Calu3 (cell line): Measurements from ENCODE around the gene GGTA1. TPM values are rescaled to one million over a fixed set of nuclear protein-coding genes. Genes with fewer than 3 reads are reported as not detected.
"Not testable (repeated sequence)": the region's sequence is repeated elsewhere in the genome, so short reads cannot be mapped to it uniquely, and the experiment has no call there.

Experiments
- BruUV-seq: library from RNA; stranded (reverse); fragments of 400-500 nt; replicated peaks from 2 replicates; lab custom pipeline; 2021; lab: Mats Ljungman, UMichigan
- CTCF ChIA-PET: fragments of 300-600 bp; sonication (Branson Sonifier 250); formaldehyde crosslinking; loops from one replicate; lab custom pipeline; 2022; ENCODE audit warnings: antibody characterized with exemption; lab: Charles Lee
- DNase-seq: peaks from one replicate; pipeline ENCODE4 v3.0.0; 2022
- H3K27ac Mint-ChIP-seq: one replicate; pipeline ENCODE4 v1.8.0; 2022; ENCODE audit warnings: mixed read lengths; ENCODE audit not compliant: unreplicated experiment
- H3K27me3 Mint-ChIP-seq: one replicate; pipeline ENCODE4 v1.8.0; 2022; ENCODE audit warnings: mixed read lengths; ENCODE audit not compliant: unreplicated experiment
- H3K36me3 Mint-ChIP-seq: one replicate; pipeline ENCODE4 v1.8.0; 2022; ENCODE audit warnings: mild to moderate bottlenecking, moderate library complexity, mixed read lengths; ENCODE audit not compliant: insufficient read depth, unreplicated experiment
- H3K4me1 Mint-ChIP-seq: one replicate; pipeline ENCODE4 v1.8.0; 2022; ENCODE audit warnings: mild to moderate bottlenecking, low read depth, mixed read lengths; ENCODE audit not compliant: unreplicated experiment
- H3K4me3 Mint-ChIP-seq: one replicate; pipeline ENCODE4 v1.8.0; 2022; ENCODE audit warnings: mild to moderate bottlenecking, low read depth, moderate library complexity, mixed read lengths; ENCODE audit not compliant: unreplicated experiment
- H3K9me3 Mint-ChIP-seq: one replicate; pipeline ENCODE4 v1.8.0; 2022; ENCODE audit warnings: low read depth, mixed read lengths; ENCODE audit not compliant: unreplicated experiment
- CTCF ChIP-seq: fragments of 200-600 bp; IDR thresholded peaks from one replicate; pipeline ENCODE4 v1.8.0; 2022; ENCODE audit warnings: antibody characterized with exemption; ENCODE audit not compliant: unreplicated experiment
- intact Hi-C: fragments of 100-400 bp; cut with micrococcal nuclease; formaldehyde crosslinking; loops from one replicate; pipeline ENCODE4 v1.10.0; 2022; ENCODE audit not compliant: unreplicated experiment
- total RNA-seq: library from RNA; stranded (reverse); gene quantifications from 2 replicates; pipeline ENCODE4 v1.2.3, GENCODE V29; 2022

GGTA1 gene
- total RNA-seq, 1 experiment from 2014 or later, result not detected

GRCh38 chr9:121466142-121466541, 33.5 kb downstream of the GGTA1 start:
- CTCF ChIA-PET, result no interaction called here
- no peak for TF ChIP-seq CTCF
- Mint-ChIP-seq H3K27me3 (peaks cover 78% of the 10 kb centered on the region), H3K9me3 (no peaks in the 10 kb centered on the region), H3K4me3 (no peak overlapping the region), H3K36me3 (no peaks in the 10 kb centered on the region), H3K4me1 (no peaks in the 10 kb centered on the region), H3K27ac (no peak overlapping the region)
- no TSS peak for BruUV-seq
- intact Hi-C loops, result no loop called here
- DNase-seq, result no peak

- Mint-ChIP-seq H3K4me3 (no peak overlapping the region), H3K4me1 (no peaks in the 10 kb centered on the region), H3K27me3 (peaks cover 72% of the 10 kb centered on the region), H3K9me3 (no peaks in the 10 kb centered on the region), H3K36me3 (no peaks in the 10 kb centered on the region), H3K27ac (no peak overlapping the region)
- CTCF ChIA-PET, result no interaction called here
- no peak for TF ChIP-seq CTCF
- intact Hi-C loops, result no loop called here
- no TSS peak for BruUV-seq
- DNase-seq, result no peak
These were observed 34.7 kb downstream of the GGTA1 start for GRCh38 chr9:121464968-121465367.

GRCh38 chr9:121463026-121463807, 36.4 kb downstream of the GGTA1 start:
- Mint-ChIP-seq H3K9me3 (no peaks in the 10 kb centered on the region), H3K27me3 (peaks cover 72% of the 10 kb centered on the region), H3K27ac (no peak overlapping the region), H3K4me1 (no peaks in the 10 kb centered on the region), H3K36me3 (no peaks in the 10 kb centered on the region), H3K4me3 (no peak overlapping the region)
- DNase-seq, result peak; percentile 40
- no TSS peak for BruUV-seq
- TF ChIP-seq CTCF, result peak; percentile 15
- intact Hi-C loops, result no loop called here
- CTCF ChIA-PET, result interaction anchor here (0.7 kb wide), 1 partner anchor 237 kb away, joined by 3 read pairs; no protein-coding TSS in a partner anchor

GRCh38 chr9:121459513-121459912, 40.1 kb downstream of the GGTA1 start:
- no peaks in the 10 kb centered on the region for H3K36me3 Mint-ChIP-seq
- no peak for TF ChIP-seq CTCF
- H3K4me3 Mint-ChIP-seq, result no peak overlapping the region
- no peak overlapping the region for H3K27ac Mint-ChIP-seq
- no peaks in the 10 kb centered on the region for H3K4me1 Mint-ChIP-seq
- CTCF ChIA-PET, result interaction anchor here (0.5 kb wide), 1 partner anchor 253 kb away, joined by 3 read pairs; no protein-coding TSS in a partner anchor
- H3K9me3 Mint-ChIP-seq, result no peaks in the 10 kb centered on the region
- H3K27me3 Mint-ChIP-seq, result peaks cover 65% of the 10 kb centered on the region
- intact Hi-C loops, result no loop called here
- no peak for DNase-seq
- BruUV-seq, result no TSS peak

GRCh38 chr9:121458449-121458848, 41.2 kb downstream of the GGTA1 start:
- CTCF ChIA-PET, result interaction anchor here (0.6 to 0.7 kb wide), 2 partner anchors 51 to 256 kb away, joined by 3 to 4 read pairs; no protein-coding TSS in a partner anchor
- H3K9me3 Mint-ChIP-seq, H3K4me3 Mint-ChIP-seq, intact Hi-C loops, H3K4me1 Mint-ChIP-seq, DNase-seq, BruUV-seq, H3K27ac Mint-ChIP-seq, H3K36me3 Mint-ChIP-seq: not testable (repeated sequence)
- peaks cover 65% of the 10 kb centered on the region for H3K27me3 Mint-ChIP-seq
